ENCODE results near the gene SAMD5.
"Not testable (repeated sequence)": the region's sequence is repeated elsewhere in the genome, so short reads cannot be mapped to it uniquely, and the experiment has no call there.

SAMD5 gene

DNA sequence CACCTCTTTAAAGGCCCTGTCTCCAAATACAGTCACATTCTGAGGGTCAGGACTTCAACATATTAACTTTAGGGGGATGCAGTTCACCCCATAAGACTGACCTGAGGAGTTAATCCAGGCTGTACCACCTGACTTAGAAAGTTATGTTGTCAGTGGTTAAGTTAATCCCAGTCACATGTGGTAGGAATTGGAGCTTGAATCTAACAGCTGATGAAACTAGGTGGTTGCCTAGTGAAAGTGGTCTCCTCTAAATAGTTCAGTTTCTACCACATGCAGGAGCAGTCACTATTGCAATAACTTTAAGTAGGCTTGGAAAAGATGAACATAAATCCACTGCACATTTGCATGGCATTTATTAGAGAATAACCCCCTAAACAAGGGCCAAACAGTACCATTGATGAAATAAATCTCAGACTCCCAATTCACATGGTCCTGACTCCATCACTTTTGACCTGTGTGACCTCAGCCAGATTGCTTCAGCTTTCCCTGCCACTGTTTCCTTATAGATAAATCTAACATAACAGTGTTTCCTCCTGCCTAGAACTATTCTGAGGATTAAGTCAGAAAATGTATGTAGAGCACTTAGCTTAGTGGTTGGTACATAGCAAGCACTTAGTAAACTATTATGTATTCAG, 20.1 kb downstream of the SAMD5 start:
- no peak for DNase-seq (ENCODE audit: low read depth)

- no peak for DNase-seq (ENCODE audit: low read depth)
Observed at GRCh38 chr6:147530132-147531060, 21.9 kb downstream of the SAMD5 start.

DNA sequence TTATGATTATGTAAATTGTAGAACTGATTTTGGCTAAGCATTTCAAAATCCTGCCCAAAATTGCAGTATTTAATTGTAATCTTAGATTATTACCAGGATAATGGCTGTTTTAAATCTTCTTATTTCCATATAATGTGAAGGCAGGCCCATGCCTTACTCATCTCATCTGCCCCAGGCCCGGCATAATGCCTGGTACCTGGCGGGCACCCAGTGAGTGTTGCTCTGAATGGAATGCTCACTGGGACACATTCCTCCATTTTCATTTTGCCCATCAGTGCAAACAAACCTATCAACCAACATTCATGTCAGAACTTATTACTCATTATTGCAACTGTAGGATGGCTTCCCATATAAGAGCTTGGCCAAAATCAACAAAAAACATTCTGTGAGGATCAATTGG, 22.8 kb downstream of the SAMD5 start:
- DNase-seq (ENCODE audit: low read depth) = no peak

DNA sequence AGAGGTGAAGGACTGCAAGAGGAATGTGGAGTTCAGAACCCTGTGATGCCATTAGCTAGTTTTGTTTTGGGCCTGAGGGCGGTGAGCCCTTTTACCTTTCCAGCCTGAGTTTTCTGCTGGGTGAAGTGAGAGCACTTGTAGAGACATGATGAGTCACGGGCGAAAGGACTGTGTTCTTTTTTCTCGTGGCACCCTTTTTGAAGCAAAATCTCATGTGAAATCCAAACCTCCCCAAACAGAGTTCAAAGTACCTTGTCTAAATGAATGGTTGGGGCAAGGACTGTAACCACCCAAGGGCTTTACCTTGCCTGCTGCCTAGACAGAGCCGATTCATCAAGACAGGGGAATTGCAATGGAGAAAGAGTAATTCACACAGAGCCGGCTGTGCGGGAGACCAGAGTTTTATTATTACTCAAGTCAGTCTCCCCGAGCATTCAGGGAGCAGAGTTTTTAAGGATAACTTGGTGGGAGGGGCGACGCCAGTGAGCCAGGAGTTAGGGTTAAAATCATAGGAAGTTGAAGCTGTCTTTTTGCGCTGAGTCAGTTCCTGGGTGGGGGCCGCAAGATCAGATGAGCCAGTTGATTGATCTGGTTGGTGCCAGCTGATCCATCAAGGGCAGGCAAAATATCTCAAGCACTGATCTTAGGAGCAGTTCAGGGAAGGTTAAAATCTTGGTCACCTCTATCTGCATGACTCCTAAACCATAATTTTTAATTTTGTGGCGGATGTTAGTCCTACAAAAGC, 25.8 kb downstream of the SAMD5 start:
- no peak for DNase-seq (ENCODE audit: low read depth)

GRCh38 chr6:147538821-147539220, 30.3 kb downstream of the SAMD5 start:
- no peak for DNase-seq (ENCODE audit: low read depth)

- DNase-seq (ENCODE audit: low read depth) = no peak
Observed at GRCh38 chr6:147540075-147540474, 31.6 kb downstream of the SAMD5 start.

- DNase-seq (ENCODE audit: low read depth) = not testable (repeated sequence)
Observed at GRCh38 chr6:147542436-147542835, 33.9 kb downstream of the SAMD5 start.

DNA sequence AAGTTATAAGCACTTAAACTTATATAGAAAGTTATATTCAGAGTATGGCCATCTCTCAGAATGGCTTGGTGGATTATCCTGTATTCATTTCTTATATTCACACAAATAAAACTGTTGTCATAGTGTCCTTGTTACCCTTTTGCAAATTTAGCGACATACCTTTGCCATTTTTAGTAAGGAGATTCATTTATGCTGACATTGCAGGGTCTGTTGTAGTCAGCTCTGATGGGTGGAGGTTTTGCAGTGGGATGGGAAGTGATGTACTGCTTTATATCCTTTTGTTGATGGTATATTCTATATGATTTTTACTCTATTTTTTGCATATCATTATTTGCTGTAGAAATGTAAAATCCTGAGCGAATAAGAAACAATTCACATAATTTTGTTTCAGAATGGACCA, 35.9 kb downstream of the SAMD5 start:
- no peak for DNase-seq (ENCODE audit: low read depth)

GRCh38 chr6:147546501-147547368, 38.2 kb downstream of the SAMD5 start:
- DNase-seq (ENCODE audit: low read depth) = no peak

DNA sequence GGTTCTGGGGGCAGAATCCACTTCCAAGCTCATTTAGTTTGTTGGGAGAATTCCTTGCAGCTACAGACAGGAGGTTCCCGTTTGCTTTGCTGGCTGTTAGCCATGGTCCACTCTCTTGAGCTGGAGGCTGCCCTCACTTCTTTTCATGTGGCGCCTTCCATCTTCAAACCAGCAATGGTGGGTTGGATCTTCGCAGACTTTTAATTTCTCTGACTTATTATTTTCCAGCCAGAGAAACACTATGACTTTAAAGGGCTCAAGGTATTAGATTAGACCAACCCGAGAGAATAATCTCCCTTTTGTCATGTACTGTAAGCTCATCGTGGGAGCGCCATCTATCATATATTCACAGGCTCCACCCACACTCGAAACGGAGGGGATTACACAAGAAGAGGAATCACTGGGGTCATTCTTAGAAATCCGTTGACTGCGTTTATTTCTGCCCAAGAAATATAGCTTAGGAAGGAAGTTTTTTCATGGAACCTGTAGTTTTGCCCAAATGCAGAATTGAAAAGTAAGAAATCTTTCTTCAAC, 38.9 kb downstream of the SAMD5 start:
- no peak for DNase-seq (ENCODE audit: low read depth)

DNA sequence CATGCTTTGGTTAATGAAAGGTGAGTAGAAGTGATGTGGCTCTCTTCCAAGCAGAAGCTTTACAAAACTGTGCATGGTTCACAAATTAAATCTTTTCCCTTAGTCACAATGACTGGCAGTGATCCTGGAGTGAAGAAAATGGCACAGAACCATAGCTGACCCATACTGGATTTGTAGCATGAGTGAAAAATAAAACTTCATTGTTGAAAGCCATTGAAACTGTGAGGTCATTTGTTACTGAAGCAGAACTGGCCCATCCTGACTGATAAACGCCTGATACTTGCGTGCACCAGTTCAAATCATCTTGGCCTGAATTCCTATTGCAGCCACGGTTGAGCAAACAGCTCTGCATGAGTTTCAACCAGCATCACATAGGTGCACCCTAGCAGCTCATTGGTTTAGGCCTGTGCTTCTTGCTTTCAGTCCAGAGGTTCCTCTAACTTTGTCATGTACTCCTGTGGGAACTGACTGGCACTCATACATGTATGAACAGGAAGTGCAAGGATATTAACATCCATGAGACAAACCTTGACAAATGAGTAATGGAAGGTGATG, 40.5 kb downstream of the SAMD5 start:
- DNase-seq (ENCODE audit: low read depth) = no peak

GRCh38 chr6:147549531-147549930, 41.0 kb downstream of the SAMD5 start:
- DNase-seq (ENCODE audit: low read depth) = no peak

DNA sequence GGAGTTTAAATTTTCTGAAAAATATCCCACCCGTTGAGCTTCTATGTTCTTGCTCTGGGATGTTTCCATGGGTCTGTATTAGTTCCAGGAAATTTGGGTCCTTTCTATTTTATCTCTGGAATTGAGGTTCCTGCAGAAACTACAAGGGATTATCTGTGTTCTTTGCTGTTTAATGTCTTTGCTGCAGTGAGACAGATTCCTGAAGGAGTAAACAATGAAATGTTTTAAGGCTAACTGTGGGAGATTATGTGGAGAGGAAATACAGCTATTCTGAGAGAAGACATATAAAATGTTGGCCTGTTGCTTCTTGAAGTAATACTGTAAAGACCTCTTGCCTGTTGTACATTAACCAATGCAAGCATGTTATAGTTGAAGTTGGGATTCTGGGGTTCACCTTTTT, 43.5 kb downstream of the SAMD5 start:
- DNase-seq (ENCODE audit: low read depth) = no peak

- DNase-seq (ENCODE audit: low read depth) = no peak
Observed at GRCh38 chr6:147553099-147553498, 44.6 kb downstream of the SAMD5 start.

- no peak for DNase-seq (ENCODE audit: low read depth)
Observed at GRCh38 chr6:147554281-147554680, 45.8 kb downstream of the SAMD5 start.

DNA sequence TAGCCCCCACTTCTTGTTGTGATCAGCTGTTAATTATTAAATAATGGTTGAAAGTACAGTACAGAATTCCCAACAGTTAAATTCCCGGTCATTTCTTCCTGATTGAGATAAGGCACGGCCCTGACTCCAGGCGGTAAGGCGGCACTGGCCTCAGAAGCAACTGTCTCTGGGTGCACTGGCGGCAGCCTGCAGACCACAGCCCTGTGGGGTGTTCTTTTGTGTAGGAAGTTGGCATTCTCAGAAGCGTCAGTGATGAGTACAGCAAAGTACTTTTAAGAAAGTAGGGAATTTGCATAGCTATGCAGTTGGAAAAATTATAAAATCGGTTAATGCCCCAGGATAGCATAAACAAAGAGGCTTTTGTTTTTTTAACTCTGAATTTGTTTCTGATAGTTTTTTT, 50.5 kb downstream of the SAMD5 start:
- DNase-seq (ENCODE audit: low read depth) = no peak

DNA sequence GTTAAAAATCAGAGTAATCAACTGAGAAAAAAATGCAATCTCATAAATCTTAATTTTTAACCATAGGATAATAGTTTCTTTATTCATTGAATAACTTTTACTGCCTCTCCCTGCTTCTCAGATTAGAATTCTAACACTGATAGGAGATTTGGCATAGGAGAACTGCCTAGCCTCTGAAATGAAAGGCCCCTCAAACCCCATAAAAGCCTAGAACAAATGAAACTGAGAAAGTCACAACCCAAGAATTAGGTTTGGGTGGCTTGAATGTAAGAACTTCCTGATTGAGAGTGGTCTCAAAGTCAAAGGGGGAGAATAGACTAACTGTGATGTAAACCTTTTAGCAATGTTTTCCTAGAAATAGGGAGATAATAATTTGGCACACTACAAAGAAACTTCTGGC, 52.2 kb downstream of the SAMD5 start:
- no peak for DNase-seq (ENCODE audit: low read depth)

DNA sequence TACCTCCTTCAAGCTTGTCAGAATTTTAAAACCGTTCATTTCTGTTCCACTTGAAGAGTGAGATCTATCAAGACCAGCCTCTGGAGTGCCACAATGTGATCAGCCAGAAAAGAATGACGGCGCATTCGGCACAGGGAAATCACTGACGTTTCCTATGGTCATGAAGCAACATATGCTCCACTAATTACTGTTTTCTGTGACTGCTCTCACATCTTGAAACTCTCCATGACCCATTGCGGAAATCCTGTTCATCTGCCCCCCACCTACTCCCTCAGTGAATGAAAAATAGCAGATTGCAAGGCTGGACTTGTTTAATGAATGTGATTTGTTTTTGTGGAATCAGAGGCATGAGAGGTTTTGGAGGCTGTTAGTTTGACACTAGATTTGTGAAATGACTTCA, 53.2 kb downstream of the SAMD5 start:
- DNase-seq (ENCODE audit: low read depth) = no peak

- DNase-seq (ENCODE audit: low read depth) = no peak
Observed at GRCh38 chr6:147563472-147563871, 55.0 kb downstream of the SAMD5 start.

- DNase-seq (ENCODE audit: low read depth) = no peak
Observed at GRCh38 chr6:147564556-147564955, 56.1 kb downstream of the SAMD5 start.

DNA sequence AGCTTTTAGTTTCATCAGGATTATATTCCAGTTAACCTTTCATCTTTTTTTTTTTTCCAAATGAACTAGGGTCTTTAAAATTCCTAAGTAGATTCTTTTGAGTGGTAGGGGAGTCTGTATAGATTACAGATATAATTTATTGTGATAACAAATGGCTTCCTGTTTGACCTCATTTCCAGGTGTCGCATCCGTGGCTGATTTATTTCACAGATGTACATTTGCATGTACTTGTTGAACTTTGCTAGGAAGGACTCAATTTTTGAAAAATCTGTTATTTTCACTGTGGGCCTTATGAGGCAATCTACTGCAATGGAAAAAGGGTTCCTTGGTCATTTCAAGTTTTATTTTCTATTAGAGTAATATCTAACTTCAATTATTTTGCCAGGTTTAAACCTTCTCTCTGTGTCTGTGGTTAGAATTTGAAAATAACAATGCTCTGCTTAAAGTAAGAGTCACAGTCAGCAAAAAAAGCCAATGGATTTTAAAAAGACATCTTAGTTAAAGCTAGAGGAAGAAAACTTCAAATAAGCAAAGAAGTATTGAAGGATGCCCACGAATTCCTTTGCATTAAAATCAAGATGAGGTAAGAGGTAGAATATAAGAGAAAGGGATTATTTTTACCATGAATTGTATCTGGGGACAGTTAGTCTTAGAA, 57.9 kb downstream of the SAMD5 start:
- no peak for DNase-seq (ENCODE audit: low read depth)
